HG03521 (cell line): ENCODE data around the gene TMEM158.

Source experiments
- ATAC-seq: cut with Tn5 transposase; IDR thresholded peaks from one replicate; pipeline ENCODE4 v1.9.1; 2021; ENCODE audit warnings: mild to moderate bottlenecking, moderate library complexity; ENCODE audit not compliant: unreplicated experiment

The TMEM158 gene

GRCh38 chr3:45178183-45179023 lies 47.7 kb downstream of the TMEM158 start:
- ATAC-seq: no peak

GRCh38 chr3:45176912-45177311 lies 49.2 kb downstream of the TMEM158 start:
- no peak for ATAC-seq
